ENCODE measurements around the gene THADA.

DNA sequence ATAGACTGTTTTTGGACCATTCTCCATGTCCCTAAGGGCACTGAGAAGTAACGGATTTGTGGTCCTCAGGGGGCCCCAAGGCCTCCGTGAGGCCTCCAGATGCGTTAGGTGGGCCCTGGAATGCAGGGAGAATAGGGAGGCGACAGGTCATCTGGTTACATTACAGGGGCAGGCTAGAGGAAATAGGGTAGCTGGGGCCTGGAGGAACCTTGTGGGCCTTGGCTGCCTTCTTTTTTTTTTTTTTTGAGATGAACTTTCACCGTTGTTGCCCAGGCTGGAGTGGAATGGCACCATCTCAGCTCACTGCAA, 398.3 kb downstream of the THADA start:
- TF ChIP-seq, protein P1, sequence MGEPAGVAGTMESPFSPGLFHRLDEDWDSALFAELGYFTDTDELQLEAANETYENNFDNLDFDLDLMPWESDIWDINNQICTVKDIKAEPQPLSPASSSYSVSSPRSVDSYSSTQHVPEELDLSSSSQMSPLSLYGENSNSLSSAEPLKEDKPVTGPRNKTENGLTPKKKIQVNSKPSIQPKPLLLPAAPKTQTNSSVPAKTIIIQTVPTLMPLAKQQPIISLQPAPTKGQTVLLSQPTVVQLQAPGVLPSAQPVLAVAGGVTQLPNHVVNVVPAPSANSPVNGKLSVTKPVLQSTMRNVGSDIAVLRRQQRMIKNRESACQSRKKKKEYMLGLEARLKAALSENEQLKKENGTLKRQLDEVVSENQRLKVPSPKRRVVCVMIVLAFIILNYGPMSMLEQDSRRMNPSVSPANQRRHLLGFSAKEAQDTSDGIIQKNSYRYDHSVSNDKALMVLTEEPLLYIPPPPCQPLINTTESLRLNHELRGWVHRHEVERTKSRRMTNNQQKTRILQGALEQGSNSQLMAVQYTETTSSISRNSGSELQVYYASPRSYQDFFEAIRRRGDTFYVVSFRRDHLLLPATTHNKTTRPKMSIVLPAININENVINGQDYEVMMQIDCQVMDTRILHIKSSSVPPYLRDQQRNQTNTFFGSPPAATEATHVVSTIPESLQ (CRISPR knock-in tag; IDR thresholded peaks at IDR 0.05), result no peak
- TF ChIP-seq TP53 (CRISPR knock-in tag; IDR thresholded peaks at IDR 0.05), result no peak
- TF ChIP-seq, protein P2, sequence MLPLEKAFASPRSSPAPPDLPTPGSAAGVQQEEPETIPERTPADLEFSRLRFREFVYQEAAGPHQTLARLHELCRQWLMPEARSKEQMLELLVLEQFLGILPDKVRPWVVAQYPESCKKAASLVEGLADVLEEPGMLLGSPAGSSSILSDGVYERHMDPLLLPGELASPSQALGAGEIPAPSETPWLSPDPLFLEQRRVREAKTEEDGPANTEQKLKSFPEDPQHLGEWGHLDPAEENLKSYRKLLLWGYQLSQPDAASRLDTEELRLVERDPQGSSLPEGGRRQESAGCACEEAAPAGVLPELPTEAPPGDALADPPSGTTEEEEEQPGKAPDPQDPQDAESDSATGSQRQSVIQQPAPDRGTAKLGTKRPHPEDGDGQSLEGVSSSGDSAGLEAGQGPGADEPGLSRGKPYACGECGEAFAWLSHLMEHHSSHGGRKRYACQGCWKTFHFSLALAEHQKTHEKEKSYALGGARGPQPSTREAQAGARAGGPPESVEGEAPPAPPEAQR (CRISPR knock-in tag; IDR thresholded peaks at IDR 0.05), result no peak
- TF ChIP-seq, protein P3, sequence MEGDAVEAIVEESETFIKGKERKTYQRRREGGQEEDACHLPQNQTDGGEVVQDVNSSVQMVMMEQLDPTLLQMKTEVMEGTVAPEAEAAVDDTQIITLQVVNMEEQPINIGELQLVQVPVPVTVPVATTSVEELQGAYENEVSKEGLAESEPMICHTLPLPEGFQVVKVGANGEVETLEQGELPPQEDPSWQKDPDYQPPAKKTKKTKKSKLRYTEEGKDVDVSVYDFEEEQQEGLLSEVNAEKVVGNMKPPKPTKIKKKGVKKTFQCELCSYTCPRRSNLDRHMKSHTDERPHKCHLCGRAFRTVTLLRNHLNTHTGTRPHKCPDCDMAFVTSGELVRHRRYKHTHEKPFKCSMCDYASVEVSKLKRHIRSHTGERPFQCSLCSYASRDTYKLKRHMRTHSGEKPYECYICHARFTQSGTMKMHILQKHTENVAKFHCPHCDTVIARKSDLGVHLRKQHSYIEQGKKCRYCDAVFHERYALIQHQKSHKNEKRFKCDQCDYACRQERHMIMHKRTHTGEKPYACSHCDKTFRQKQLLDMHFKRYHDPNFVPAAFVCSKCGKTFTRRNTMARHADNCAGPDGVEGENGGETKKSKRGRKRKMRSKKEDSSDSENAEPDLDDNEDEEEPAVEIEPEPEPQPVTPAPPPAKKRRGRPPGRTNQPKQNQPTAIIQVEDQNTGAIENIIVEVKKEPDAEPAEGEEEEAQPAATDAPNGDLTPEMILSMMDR (IDR thresholded peaks at IDR 0.05), result no peak
